ENCODE results near the gene TSEN2. TPM values are rescaled to one million over a fixed set of nuclear protein-coding genes. Genes with fewer than 3 reads are reported as not detected.

TSEN2 gene
- total and polyA plus RNA-seq, 9 of the 15 experiments (the other 6 are each of a cell fraction or from before 2014, with no cell fraction given) = 38.5 to 76.3 (median 46.6) TPM

GRCh38 chr3:12527757-12528143, 43.5 kb downstream of the TSEN2 start:
- Histone ChIP-seq H3K36me3 (ENCODE audit: control insufficient read depth, insufficient read depth, low read length) (peaks cover 86% of the 10 kb centered on the region), H3K27me3 (ENCODE audit: control insufficient read depth in 2 of 2, insufficient read depth in 2 of 2, low read length in 2 of 2) (no peaks in the 10 kb centered on the region), H3K27ac (ENCODE audit: extremely low read depth, low read depth, low read length) (no peak overlapping the region), H3K4me2 (ENCODE audit: insufficient read depth, low read length) (no peak overlapping the region), H3K79me2 (ENCODE audit: control insufficient read depth, insufficient read depth, low read length) (no peaks in the 10 kb centered on the region), H3K4me3 (no peak overlapping the region), H3K9me1 (ENCODE audit: control insufficient read depth, insufficient read depth, low read length) (no peaks in the 10 kb centered on the region), H3K4me1 (replicated peaks in 1 of 2; ENCODE audit: control insufficient read depth in 2 of 2, insufficient read depth in 2 of 2, low read length in 2 of 2) (no peaks in the 10 kb centered on the region), H4K20me1 (replicated peaks; ENCODE audit: control insufficient read depth, insufficient read depth, low read length) (no peaks in the 10 kb centered on the region), H3K9ac (ENCODE audit: insufficient read depth in 1 of 2, low read depth in 2 of 2, low read length in 2 of 2) (no peak overlapping the region), H3K9me3 (replicated peaks; ENCODE audit: control insufficient read depth, insufficient read depth, low read depth, low read length) (no peaks in the 10 kb centered on the region), H2AFZ (ENCODE audit: low read depth, low read length) (no peak overlapping the region)
- DNase-seq (ENCODE audit: extremely low read depth in 1 of 4, low spot score in 3 of 4) (no peak), ATAC-seq (no peak), FAIRE-seq (no peak)
- TF ChIP-seq PHF21A (IDR thresholded peaks at IDR 0.05; ENCODE audit: borderline replicate concordance, low read depth) = no peak
- no peak for TF ChIP-seq TCF7 (IDR thresholded peaks at IDR 0.05; ENCODE audit: borderline replicate concordance)
- no peak for TF ChIP-seq RNF219 (CRISPR knock-in tag; IDR thresholded peaks at IDR 0.05)
- no peak for TF ChIP-seq HCFC1 (IDR thresholded peaks at IDR 0.05; ENCODE audit: low read depth, low read length)
- TF ChIP-seq SLC30A9 (CRISPR knock-in tag; IDR thresholded peaks at IDR 0.05) = no peak
- TF ChIP-seq ZNF165 (CRISPR knock-in tag; IDR thresholded peaks at IDR 0.05; ENCODE audit: borderline replicate concordance) = no peak
- TF ChIP-seq THRA (IDR thresholded peaks at IDR 0.05) = no peak
- no peak for TF ChIP-seq MYBL2 (IDR thresholded peaks at IDR 0.05; ENCODE audit: low read depth)
- no peak for TF ChIP-seq MYBL2 (CRISPR knock-in tag; IDR thresholded peaks at IDR 0.05; ENCODE audit: borderline replicate concordance)
- TF ChIP-seq ZKSCAN3 (CRISPR knock-in tag; IDR thresholded peaks at IDR 0.05) = no peak
- no peak for TF ChIP-seq PRDM10 (IDR thresholded peaks at IDR 0.05; ENCODE audit: partially characterized antibody)
- BruUV-seq (replicated peaks) = no TSS peak
- ChIA-PET POLR2A (interaction anchor here (0.5 kb wide), 1 partner anchor 137 kb away, joined by 3 read pairs; no protein-coding TSS in a partner anchor), CTCF (ENCODE audit: low intra/inter-chr PET ratio) (no interaction called here)
- intact Hi-C loops (cut with micrococcal nuclease) = no loop called here
- WGBS (ENCODE audit: insufficient coverage, low coverage, missing lambda C conversion rate) = 88% methylated on average over 3 of the region's 3 CpGs
- in situ Hi-C loops (cut with MboI) = no loop called here

Data from K562 (cell line).